Stimulated activated naive CD4-positive, alpha-beta T cell (primary cell): ENCODE data around the gene DUSP14.
"Not testable (repeated sequence)": the region's sequence is repeated elsewhere in the genome, so short reads cannot be mapped to it uniquely, and the experiment has no call there.

Experiments used
- DNase-seq, 6 experiments: peaks; one replicate each; lab custom pipeline; 2025; lab: John Stamatoyannopoulos, UW

The DUSP14 gene

GRCh38 chr17:37489197-37490001 is at the start of gene DUSP14:
Gene DUSP14 (plus strand): TSS chr17:37489891. CDS start chr17:37512273, 22,382 bp downstream.
- peak; percentile 68 to 87 (median 76) for DNase-seq

- no peak for DNase-seq
Measured at GRCh38 chr17:37440424-37440823, 49.3 kb upstream of the DUSP14 start.

GRCh38 chr17:37441369-37442014 is 48.2 kb upstream of the DUSP14 start:
- not testable (repeated sequence) for DNase-seq

GRCh38 chr17:37446027-37446426 is 43.7 kb upstream of the DUSP14 start:
- no peak for DNase-seq

- DNase-seq = no peak
Measured at GRCh38 chr17:37447641-37448040, 42.0 kb upstream of the DUSP14 start.

- no peak for DNase-seq
Measured at GRCh38 chr17:37450112-37450511, 39.6 kb upstream of the DUSP14 start.

- DNase-seq = not testable (repeated sequence)
Measured at GRCh38 chr17:37457801-37458200, 31.9 kb upstream of the DUSP14 start.

- DNase-seq = no peak
Measured at GRCh38 chr17:37458805-37459204, 30.9 kb upstream of the DUSP14 start.

- no peak for DNase-seq
Measured at GRCh38 chr17:37461668-37462067, 28.0 kb upstream of the DUSP14 start.

- DNase-seq = no peak
Measured at GRCh38 chr17:37462492-37462891, 27.2 kb upstream of the DUSP14 start.

GRCh38 chr17:37463039-37463438 is 26.7 kb upstream of the DUSP14 start:
- no peak for DNase-seq

- DNase-seq = no peak
Measured at GRCh38 chr17:37465069-37465616, 24.5 kb upstream of the DUSP14 start.

GRCh38 chr17:37466471-37466870 is 23.2 kb upstream of the DUSP14 start:
- DNase-seq = no peak

- no peak for DNase-seq
Measured at GRCh38 chr17:37470181-37470580, 19.5 kb upstream of the DUSP14 start.

- DNase-seq = no peak
Measured at GRCh38 chr17:37475731-37476420, 13.8 kb upstream of the DUSP14 start.

- DNase-seq = no peak
Measured at GRCh38 chr17:37476431-37477120, 13.1 kb upstream of the DUSP14 start.

- DNase-seq = no peak
Measured at GRCh38 chr17:37478187-37478586, 11.5 kb upstream of the DUSP14 start.

- DNase-seq = no peak
Measured at GRCh38 chr17:37479025-37479424, 10.7 kb upstream of the DUSP14 start.

- DNase-seq = no peak
Measured at GRCh38 chr17:37480427-37480826, 9.3 kb upstream of the DUSP14 start.

GRCh38 chr17:37481001-37481665 is 8.6 kb upstream of the DUSP14 start:
- DNase-seq = no peak

- DNase-seq = no peak
Measured at GRCh38 chr17:37483311-37484039, 6.2 kb upstream of the DUSP14 start.
